ENCODE results near the gene FAM217B. TPM values are rescaled to one million over a fixed set of nuclear protein-coding genes. Genes with fewer than 3 reads are reported as not detected.

The FAM217B gene
- total and polyA plus RNA-seq, 2 of the 8 experiments (the other 6 are each of a cell fraction or from before 2014, with no cell fraction given): 5.4 to 28.5 TPM

DNA sequence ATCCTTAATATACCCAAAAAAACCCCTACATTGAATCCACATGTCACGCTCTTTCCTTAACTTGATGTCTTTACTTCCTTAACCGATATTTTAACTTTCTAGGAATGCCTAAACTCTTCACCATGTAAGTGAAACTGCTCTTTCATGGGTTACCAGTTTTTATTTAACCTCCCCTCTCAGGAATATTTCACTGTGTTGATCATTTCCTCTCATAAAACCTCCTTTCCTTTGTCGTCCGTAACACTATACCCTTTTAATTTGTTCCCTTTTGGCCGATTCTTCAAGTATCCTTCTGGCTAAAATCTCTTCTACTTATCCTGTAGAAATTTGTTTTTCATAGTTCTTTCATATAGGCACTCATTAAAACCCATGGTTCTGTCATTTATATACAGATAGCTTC lies 31.3 kb upstream of the FAM217B start:
- 90 to 100% methylated on average over 1 to 5 of the region's 5 CpGs for WGBS, 2 experiments (ENCODE audit: extremely low coverage in 1 of 2, insufficient coverage in 1 of 2, insufficient read length in 1 of 2, insufficient replicate concordance in 2 of 2, low coverage in 1 of 2, low lambda C conversion rate in 2 of 2, missing lambda C conversion rate in 1 of 2)
- CTCF ChIA-PET (ENCODE audit: partially characterized antibody): no interaction called here
- H3K79me2 ChIP-seq (ENCODE audit: control insufficient read depth in 1 of 2, insufficient read depth in 2 of 2, low read length in 2 of 2): no peaks in the 10 kb centered on the region
- no peak for TF ChIP-seq HDAC6 (IDR thresholded peaks at IDR 0.05; ENCODE audit: low read depth, low read length)
- TF ChIP-seq SUZ12 (IDR thresholded peaks at IDR 0.05; ENCODE audit: low read length): no peak
- TF ChIP-seq JUND (IDR thresholded peaks at IDR 0.05; ENCODE audit: low read length): no peak
- TF ChIP-seq SIN3A (conservative IDR thresholded peaks at IDR 0.05 in 1 of 2, IDR thresholded peaks at IDR 0.05 in 1 of 2; ENCODE audit: low read depth in 1 of 2, low read length in 2 of 2): no peak
- TF ChIP-seq NANOG (IDR thresholded peaks at IDR 0.05; ENCODE audit: insufficient read depth, low read depth, low read length, poor library complexity, severe bottlenecking): no peak
- TF ChIP-seq POU5F1 (IDR thresholded peaks at IDR 0.05; ENCODE audit: low read depth, low read length): no peak
- no peak for TF ChIP-seq EP300 (IDR thresholded peaks at IDR 0.05; ENCODE audit: borderline replicate concordance in 1 of 2, low read depth in 2 of 2, low read length in 2 of 2)
- no peak for TF ChIP-seq YY1 (IDR thresholded peaks at IDR 0.05; ENCODE audit: low read depth, low read length)
- TF ChIP-seq, protein P1, sequence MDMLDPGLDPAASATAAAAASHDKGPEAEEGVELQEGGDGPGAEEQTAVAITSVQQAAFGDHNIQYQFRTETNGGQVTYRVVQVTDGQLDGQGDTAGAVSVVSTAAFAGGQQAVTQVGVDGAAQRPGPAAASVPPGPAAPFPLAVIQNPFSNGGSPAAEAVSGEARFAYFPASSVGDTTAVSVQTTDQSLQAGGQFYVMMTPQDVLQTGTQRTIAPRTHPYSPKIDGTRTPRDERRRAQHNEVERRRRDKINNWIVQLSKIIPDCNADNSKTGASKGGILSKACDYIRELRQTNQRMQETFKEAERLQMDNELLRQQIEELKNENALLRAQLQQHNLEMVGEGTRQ (IDR thresholded peaks at IDR 0.05; ENCODE audit: low read length): no peak
- no peak for TF ChIP-seq CHD2 (IDR thresholded peaks at IDR 0.05; ENCODE audit: low read length)
- TF ChIP-seq BRCA1 (IDR thresholded peaks at IDR 0.05; ENCODE audit: low read depth, low read length): no peak
- no peak for TF ChIP-seq KDM1A (IDR thresholded peaks at IDR 0.05; ENCODE audit: borderline replicate concordance, low read length)
- TF ChIP-seq FOSL1 (IDR thresholded peaks at IDR 0.05; ENCODE audit: insufficient read depth, low read depth, low read length): no peak
- no peak for TF ChIP-seq SP2 (IDR thresholded peaks at IDR 0.05; ENCODE audit: low read length)

More for the DNA sequence above, 31.3 kb upstream of the FAM217B start:
- Histone ChIP-seq H3K4me2 (ENCODE audit: insufficient read depth in 1 of 2, low read depth in 2 of 2, low read length in 2 of 2) (no peak overlapping the region), H3K27me3 (replicated peaks in 1 of 4; ENCODE audit: control insufficient read depth in 3 of 4, extremely low read depth in 1 of 4, insufficient read depth in 3 of 4, low read length in 3 of 4) (no peaks in the 10 kb centered on the region; a peak in 1 of 7 replicates), H4K5ac (ENCODE audit: insufficient read length, low read depth, low read length) (no peak overlapping the region), H3K4ac (replicated peaks; ENCODE audit: insufficient read length, low read depth, low read length) (no peak overlapping the region), H3K14ac (ENCODE audit: insufficient read length) (no peak overlapping the region), H3K79me1 (ENCODE audit: low read depth, low read length) (no peaks in the 10 kb centered on the region), H2BK5ac (ENCODE audit: low read depth, low read length) (no peak overlapping the region), H3K56ac (replicated peaks; ENCODE audit: insufficient read length, low read depth, low read length) (no peak overlapping the region), H2BK15ac (ENCODE audit: low read length) (no peak overlapping the region), H3K4me3 (ENCODE audit: extremely low read depth in 1 of 4, insufficient read depth in 2 of 4, low read depth in 3 of 4, low read length in 4 of 4) (no peak overlapping the region), H3K27ac (ENCODE audit: low read depth, low read length) (no peak overlapping the region), H2BK12ac (ENCODE audit: low read depth, low read length) (no peak overlapping the region), H3K9me3 (ENCODE audit: insufficient read depth in 2 of 2, low read depth in 1 of 2, low read length in 1 of 2) (peaks cover 6 to 11% of the 10 kb centered on the region in 2 experiments; a peak in 3 of 4 replicates), H3K23me2 (ENCODE audit: low read depth, low read length) (no peaks in the 10 kb centered on the region), H4K20me1 (replicated peaks in 1 of 2; ENCODE audit: control insufficient read depth in 1 of 2, insufficient read depth in 2 of 2, low read length in 2 of 2) (no peaks in the 10 kb centered on the region), H2AFZ (ENCODE audit: low read length) (no peak overlapping the region), H2BK20ac (ENCODE audit: low read length) (no peak overlapping the region), H3K18ac (ENCODE audit: extremely low read depth, low read length) (no peak overlapping the region), H3K4me1 (replicated peaks in 1 of 4; ENCODE audit: control insufficient read depth in 3 of 4, insufficient read depth in 4 of 4, low read length in 3 of 4) (no peaks in the 10 kb centered on the region), H3K23ac (ENCODE audit: insufficient read length) (no peak overlapping the region), H3K36me3 (ENCODE audit: control insufficient read depth in 2 of 4, insufficient read depth in 4 of 4, low read length in 3 of 4) (no peaks in the 10 kb centered on the region), H3K9ac (replicated peaks in 1 of 4; ENCODE audit: extremely low read depth in 1 of 4, low read depth in 3 of 4, low read length in 3 of 4) (no peak overlapping the region), H2AK5ac (ENCODE audit: low read depth, low read length) (no peak overlapping the region), H2BK120ac (replicated peaks; ENCODE audit: low read depth, low read length) (no peak overlapping the region), H4K8ac (ENCODE audit: extremely low read depth, insufficient read depth, low read length) (no peak overlapping the region), H4K91ac (replicated peaks; ENCODE audit: insufficient read length, low read length) (no peak overlapping the region)
- POLR2A ChIA-PET (ENCODE audit: partially characterized antibody): no interaction called here
- DNase-seq (ENCODE audit: low read depth in 1 of 2, low spot score in 2 of 2) (no peak), FAIRE-seq (no peak)

All from H1 (cell line).